HL-60/S4 (cell line): ENCODE measurements around the gene KIRREL3.

Source experiments
- in situ Hi-C: fragments of 300-500 bp; cut with MboI; formaldehyde crosslinking; loops from 2 replicates; pipeline ENCODE4 v1.14.3; 2022; ENCODE audit warnings: low sequenced_read_pairs

KIRREL3 gene

GRCh38 chr11:126523441-126524205 is 476.9 kb downstream of the KIRREL3 start:
- in situ Hi-C loops, result no loop called here

- in situ Hi-C loops, result no loop called here
Observed at GRCh38 chr11:126522606-126523005, 478.0 kb downstream of the KIRREL3 start.

- in situ Hi-C loops, result no loop called here
Observed at GRCh38 chr11:126522152-126522551, 478.4 kb downstream of the KIRREL3 start.

- in situ Hi-C loops, result no loop called here
Observed at GRCh38 chr11:126521196-126521595, 479.4 kb downstream of the KIRREL3 start.

GRCh38 chr11:126519764-126520734 is 480.5 kb downstream of the KIRREL3 start:
- in situ Hi-C loops, result no loop called here

- in situ Hi-C loops, result no loop called here
Observed at GRCh38 chr11:126518972-126519690, 481.4 kb downstream of the KIRREL3 start.

GRCh38 chr11:126518071-126518971 is 482.2 kb downstream of the KIRREL3 start:
- in situ Hi-C loops, result no loop called here

GRCh38 chr11:126515501-126515900 is 485.1 kb downstream of the KIRREL3 start:
- in situ Hi-C loops, result no loop called here

- in situ Hi-C loops, result no loop called here
Observed at GRCh38 chr11:126514061-126514693, 486.4 kb downstream of the KIRREL3 start.

GRCh38 chr11:126512741-126513715 is 487.5 kb downstream of the KIRREL3 start:
- in situ Hi-C loops, result no loop called here

- in situ Hi-C loops, result no loop called here
Observed at GRCh38 chr11:126512251-126512650, 488.3 kb downstream of the KIRREL3 start.

- in situ Hi-C loops, result no loop called here
Observed at GRCh38 chr11:126511475-126512115, 489.0 kb downstream of the KIRREL3 start.

- in situ Hi-C loops, result no loop called here
Observed at GRCh38 chr11:126510621-126511370, 489.8 kb downstream of the KIRREL3 start.

- in situ Hi-C loops, result no loop called here
Observed at GRCh38 chr11:126507646-126508045, 492.9 kb downstream of the KIRREL3 start.

- in situ Hi-C loops, result no loop called here
Observed at GRCh38 chr11:126506789-126507188, 493.8 kb downstream of the KIRREL3 start.

GRCh38 chr11:126502982-126503381 is 497.6 kb downstream of the KIRREL3 start:
- in situ Hi-C loops, result no loop called here

GRCh38 chr11:126502159-126502558 is 498.4 kb downstream of the KIRREL3 start:
- in situ Hi-C loops, result no loop called here
